A549 (cell line): ENCODE data around the gene DSCAML1.

Experiments
- CTCF ChIP-seq: fragments of >200 bp; sonication (Bioruptor Twin); formaldehyde crosslinking; IDR thresholded peaks from 3 replicates; pipeline ENCODE4 v1.5.1; 2016
- EP300 ChIP-seq, 2 experiments: fragments of >200 bp; sonication (Bioruptor Twin); formaldehyde crosslinking; IDR thresholded peaks; 2 replicates in 1 of 2; 3 replicates in 1 of 2; pipeline ENCODE4 v1.6.1; 2016 to 2017
- FOSL2 ChIP-seq, 2 experiments: fragments of 450-650 bp in 1 of 2; fragments of >200 bp in 1 of 2; sonication (Bioruptor Twin) in 1 of 2; formaldehyde crosslinking; IDR thresholded peaks; 2 replicates each; pipeline versions ENCODE4 v1.5.0 to v1.6.1; 2016 to 2020; ENCODE audit warnings: mild to moderate bottlenecking in 1 of 2, moderate library complexity in 1 of 2
- HDAC2 ChIP-seq: fragments of 200-600 bp; sonication (generic); IDR thresholded peaks from 2 replicates; pipeline ENCODE4 v1.6.1; 2016
- MYC ChIP-seq: IDR thresholded peaks from 2 replicates; pipeline ENCODE4 v1.6.1; 2012; ENCODE audit warnings: mild to moderate bottlenecking, inconsistent platforms, low read length, improper control_type of control experiment, borderline replicate concordance
- NR3C1 ChIP-seq: fragments of >200 bp; sonication (Bioruptor Twin); formaldehyde crosslinking; IDR thresholded peaks from 3 replicates; pipeline ENCODE4 v1.6.1; 2017
- POLR2A ChIP-seq: IDR thresholded peaks from 2 replicates; pipeline ENCODE4 v1.6.1; 2012; ENCODE audit warnings: mild to moderate bottlenecking, low read length
- REST ChIP-seq: fragments of 200-600 bp; sonication (generic); IDR thresholded peaks from 2 replicates; pipeline ENCODE4 v1.6.1; 2016; ENCODE audit warnings: antibody characterized with exemption, mild to moderate bottlenecking, moderate library complexity
- SMC3 ChIP-seq: fragments of >200 bp; sonication (Bioruptor Twin); formaldehyde crosslinking; IDR thresholded peaks from 3 replicates; pipeline ENCODE4 v1.6.1; 2018; ENCODE audit warnings: inconsistent platforms
- TFCP2L1 ChIP-seq: fragments of 250-450 bp; sonication (Bioruptor Pico); IDR thresholded peaks from 2 replicates; pipeline ENCODE4 v1.5.0; 2021; ENCODE audit warnings: mild to moderate bottlenecking

DNA sequence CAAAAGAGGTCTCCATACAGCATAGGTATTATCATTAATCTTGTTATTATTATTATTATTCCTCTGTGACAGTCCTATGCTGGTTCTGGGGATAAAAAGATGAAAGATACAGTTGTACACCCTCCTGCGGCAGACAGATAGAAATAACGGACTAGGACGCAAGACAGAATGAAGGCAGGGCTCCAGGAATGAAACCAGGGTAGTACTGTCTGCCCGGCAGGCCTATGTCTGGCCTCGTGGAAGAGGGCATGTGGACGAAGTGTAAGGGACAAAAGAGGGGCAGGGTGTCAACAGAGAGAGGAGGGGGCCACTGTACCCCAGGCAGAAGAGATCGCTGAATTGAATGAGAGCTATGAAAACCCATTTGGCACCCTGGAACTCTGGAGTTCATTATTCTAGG is 25.2 kb downstream of the DSCAML1 start:
- no peak for TF ChIP-seq MYC
- TF ChIP-seq FOSL2 (IDR thresholded peaks at IDR 0.05), result no peak
- TF ChIP-seq FOSL2 (CRISPR knock-in tag; IDR thresholded peaks at IDR 0.05), result no peak
- no peak for TF ChIP-seq SMC3
- no peak for TF ChIP-seq CTCF
- no peak for TF ChIP-seq REST
- no peak for TF ChIP-seq NR3C1
- TF ChIP-seq TFCP2L1 (CRISPR knock-in tag), result no peak
- TF ChIP-seq HDAC2, result no peak
- no peak for TF ChIP-seq EP300 (IDR thresholded peaks at IDR 0.05)
- no peak for TF ChIP-seq POLR2A
